Activated B cell treated with CpG ODN at 0.5 μM for 24 hours (primary cell): ENCODE measurements around the gene RAB11FIP3. TPM values are rescaled to one million over a fixed set of nuclear protein-coding genes. Genes with fewer than 3 reads are reported as not detected.

Experiments used
- ATAC-seq: fragments of 200-7000 bp; cut with Tn5 transposase; one replicate; pipeline ENCODE4 v1.10.0; 2021; ENCODE audit warnings: low read depth, mild to moderate bottlenecking, moderate library complexity
- CTCF ChIA-PET: fragments of 350-600 bp; sonication (Branson Sonifier 250); formaldehyde crosslinking; loops from one replicate; lab custom pipeline; 2021; ENCODE audit warnings: antibody characterized with exemption; lab: Charles Lee
- POLR2A ChIA-PET: fragments of 350-600 bp; sonication (Branson Sonifier 250); formaldehyde crosslinking; loops from one replicate; lab custom pipeline; 2021; ENCODE audit warnings: antibody characterized with exemption; lab: Charles Lee
- DNase-seq: peaks from one replicate; pipeline ENCODE4 v3.0.0; 2022
- H3K27ac Mint-ChIP-seq: one replicate; pipeline ENCODE4 v1.8.0; 2020; ENCODE audit warnings: mixed read lengths
- H3K27me3 Mint-ChIP-seq: one replicate; pipeline ENCODE4 v1.8.0; 2021; ENCODE audit warnings: mixed read lengths
- H3K36me3 Mint-ChIP-seq: one replicate; pipeline ENCODE4 v1.8.0; 2021; ENCODE audit warnings: low read depth, mixed read lengths
- H3K4me1 Mint-ChIP-seq: one replicate; pipeline ENCODE4 v1.8.0; 2021; ENCODE audit warnings: mixed read lengths
- H3K4me3 Mint-ChIP-seq: one replicate; pipeline ENCODE4 v1.8.0; 2020; ENCODE audit warnings: mild to moderate bottlenecking, mixed read lengths
- H3K9me3 Mint-ChIP-seq: one replicate; pipeline ENCODE4 v1.8.0; 2020; ENCODE audit warnings: mixed read lengths
- CTCF ChIP-seq: fragments of 200-600 bp; IDR thresholded peaks from one replicate; pipeline ENCODE4 v1.8.0; 2022; ENCODE audit warnings: antibody characterized with exemption, mild to moderate bottlenecking
- intact Hi-C: fragments of 100-400 bp; cut with micrococcal nuclease; formaldehyde crosslinking; loops from one replicate; pipeline ENCODE4 v1.15.1; 2024
- total RNA-seq: library from RNA; stranded (reverse); gene quantifications from 2 replicates; pipeline ENCODE4 v1.2.3, GENCODE V29; 2022

Gene RAB11FIP3
- total RNA-seq, 1 donor from 2014 or later: 35.4 TPM

GRCh38 chr16:556474-557173 is 131.2 kb downstream of the RAB11FIP3 start:
- Mint-ChIP-seq H3K36me3 (peaks cover 3% of the 10 kb centered on the region), H3K4me3 (no peak overlapping the region), H3K27ac (no peak overlapping the region), H3K4me1 (peaks cover 2% of the 10 kb centered on the region), H3K9me3 (no peaks in the 10 kb centered on the region), H3K27me3 (peaks cover 4% of the 10 kb centered on the region)
- CTCF ChIA-PET: no interaction called here
- intact Hi-C loops: no loop called here
- POLR2A ChIA-PET: no interaction called here
- DNase-seq: no peak
- no peak for ATAC-seq
- TF ChIP-seq CTCF: no peak

GRCh38 chr16:557463-558297 is 132.2 kb downstream of the RAB11FIP3 start:
- CTCF ChIA-PET: no interaction called here

GRCh38 chr16:558298-559020 is 133.0 kb downstream of the RAB11FIP3 start:
- peaks cover 10% of the 10 kb centered on the region for H3K27me3 Mint-ChIP-seq
- no peak for DNase-seq
- intact Hi-C loops: no loop called here
- no peak overlapping the region for H3K27ac Mint-ChIP-seq
- H3K9me3 Mint-ChIP-seq: no peaks in the 10 kb centered on the region
- peaks cover 3% of the 10 kb centered on the region for H3K36me3 Mint-ChIP-seq
- no peak for TF ChIP-seq CTCF
- CTCF ChIA-PET: no interaction called here
- H3K4me3 Mint-ChIP-seq: no peak overlapping the region
- ATAC-seq: no peak
- H3K4me1 Mint-ChIP-seq: peaks cover 2% of the 10 kb centered on the region
- POLR2A ChIA-PET: no interaction called here

More at GRCh38 chr16:557463-558297, 132.2 kb downstream of the RAB11FIP3 start:
- POLR2A ChIA-PET: interaction anchor here (0.5 kb wide), 1 partner anchor 324 kb away, joined by 5 read pairs; no protein-coding TSS in a partner anchor
- intact Hi-C loops: no loop called here
- Mint-ChIP-seq H3K27me3 (peaks cover 9% of the 10 kb centered on the region), H3K4me1 (peaks cover 2% of the 10 kb centered on the region), H3K9me3 (no peaks in the 10 kb centered on the region), H3K36me3 (peaks cover 3% of the 10 kb centered on the region), H3K4me3 (no peak overlapping the region), H3K27ac (no peak overlapping the region)
- no peak for DNase-seq
- no peak for ATAC-seq
- TF ChIP-seq CTCF: no peak

GRCh38 chr16:559021-559380 is 133.6 kb downstream of the RAB11FIP3 start:
- peaks cover 10% of the 10 kb centered on the region for H3K27me3 Mint-ChIP-seq
- intact Hi-C loops: no loop called here
- DNase-seq (no peak), ATAC-seq (no peak)
- H3K4me1 Mint-ChIP-seq: peaks cover 2% of the 10 kb centered on the region
- CTCF ChIA-PET: no interaction called here
- H3K4me3 Mint-ChIP-seq: no peak overlapping the region
- TF ChIP-seq CTCF: no peak
- H3K9me3 Mint-ChIP-seq: no peaks in the 10 kb centered on the region
- no peak overlapping the region for H3K27ac Mint-ChIP-seq
- POLR2A ChIA-PET: no interaction called here
- peaks cover 3% of the 10 kb centered on the region for H3K36me3 Mint-ChIP-seq
